ENCODE measurements around the gene EGFL6.

DNA sequence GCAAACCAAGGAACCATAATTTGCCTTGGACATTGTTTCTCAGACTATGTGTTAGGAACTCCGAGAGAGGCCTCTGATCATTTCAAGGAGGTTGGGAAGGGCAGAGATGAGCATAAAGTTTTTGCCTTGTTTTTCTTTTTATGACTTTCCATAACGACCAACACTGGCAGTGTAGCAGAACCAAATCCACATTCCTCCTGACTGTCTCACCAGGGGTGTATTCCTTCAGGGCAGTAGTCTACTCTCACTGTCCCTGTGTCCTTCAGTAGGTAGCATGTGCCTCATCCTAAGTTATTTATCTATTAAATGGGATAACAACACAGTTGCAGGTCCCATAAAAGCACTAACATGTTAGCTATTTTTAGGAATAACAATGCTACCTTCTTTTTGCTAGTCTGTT, 20.8 kb downstream of the EGFL6 start:
- TF ChIP-seq, protein P1, sequence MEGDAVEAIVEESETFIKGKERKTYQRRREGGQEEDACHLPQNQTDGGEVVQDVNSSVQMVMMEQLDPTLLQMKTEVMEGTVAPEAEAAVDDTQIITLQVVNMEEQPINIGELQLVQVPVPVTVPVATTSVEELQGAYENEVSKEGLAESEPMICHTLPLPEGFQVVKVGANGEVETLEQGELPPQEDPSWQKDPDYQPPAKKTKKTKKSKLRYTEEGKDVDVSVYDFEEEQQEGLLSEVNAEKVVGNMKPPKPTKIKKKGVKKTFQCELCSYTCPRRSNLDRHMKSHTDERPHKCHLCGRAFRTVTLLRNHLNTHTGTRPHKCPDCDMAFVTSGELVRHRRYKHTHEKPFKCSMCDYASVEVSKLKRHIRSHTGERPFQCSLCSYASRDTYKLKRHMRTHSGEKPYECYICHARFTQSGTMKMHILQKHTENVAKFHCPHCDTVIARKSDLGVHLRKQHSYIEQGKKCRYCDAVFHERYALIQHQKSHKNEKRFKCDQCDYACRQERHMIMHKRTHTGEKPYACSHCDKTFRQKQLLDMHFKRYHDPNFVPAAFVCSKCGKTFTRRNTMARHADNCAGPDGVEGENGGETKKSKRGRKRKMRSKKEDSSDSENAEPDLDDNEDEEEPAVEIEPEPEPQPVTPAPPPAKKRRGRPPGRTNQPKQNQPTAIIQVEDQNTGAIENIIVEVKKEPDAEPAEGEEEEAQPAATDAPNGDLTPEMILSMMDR (IDR thresholded peaks at IDR 0.05; ENCODE audit: low read length) = no peak
- no peak for TF ChIP-seq EZH2 (optimal IDR thresholded peaks at IDR 0.05; ENCODE audit: low read depth, low read length)

All from MM.1S (cell line).